IMR-90 (cell line): ENCODE results near the gene ASF1A.

ENCODE experiments used
- BHLHE40 ChIP-seq: fragments of 150-350 bp; IDR thresholded peaks from 2 replicates; pipeline ENCODE4 v1.6.1; 2016; ENCODE audit warnings: mild to moderate bottlenecking, low read depth, low read length
- CEBPB ChIP-seq: IDR thresholded peaks from 2 replicates; pipeline ENCODE4 v1.6.1; 2012; ENCODE audit warnings: low read depth, low read length, improper control_type of control experiment
- CHD1 ChIP-seq: IDR thresholded peaks from 2 replicates; pipeline ENCODE4 v1.6.1; 2012; ENCODE audit warnings: low read depth, low read length, improper control_type of control experiment
- CTCF ChIP-seq: conservative IDR thresholded peaks from 2 replicates; pipeline ENCODE4 v1.5.1; 2012; ENCODE audit warnings: mild to moderate bottlenecking, low read depth, low read length, improper control_type of control experiment
- ELK1 ChIP-seq: fragments of 150-350 bp; IDR thresholded peaks from 2 replicates; pipeline ENCODE4 v1.6.1; 2016; ENCODE audit warnings: low read depth, mild to moderate bottlenecking, low read length, moderate library complexity, borderline replicate concordance
- FOS ChIP-seq: fragments of 150-350 bp; IDR thresholded peaks from 2 replicates; pipeline ENCODE4 v1.6.1; 2016; ENCODE audit warnings: low read depth, low read length
- MAZ ChIP-seq: IDR thresholded peaks from 2 replicates; pipeline ENCODE4 v1.6.1; 2012; ENCODE audit warnings: low read depth, mild to moderate bottlenecking, low read length, improper control_type of control experiment, moderate library complexity, borderline replicate concordance
- MXI1 ChIP-seq: IDR thresholded peaks from 2 replicates; pipeline ENCODE4 v1.6.1; 2012; ENCODE audit warnings: low read depth, mild to moderate bottlenecking, low read length, moderate library complexity, borderline replicate concordance
- POLR2A ChIP-seq: IDR thresholded peaks from 2 replicates; pipeline ENCODE4 v1.6.1; 2012; ENCODE audit warnings: mild to moderate bottlenecking, low read depth, low read length
- RAD21 ChIP-seq: IDR thresholded peaks from 2 replicates; pipeline ENCODE4 v1.6.1; 2012; ENCODE audit warnings: low read length, improper control_type of control experiment
- RCOR1 ChIP-seq: IDR thresholded peaks from 2 replicates; pipeline ENCODE4 v1.6.1; 2012; ENCODE audit warnings: mild to moderate bottlenecking, low read length, improper control_type of control experiment; ENCODE audit not compliant: insufficient replicate concordance
- SMC3 ChIP-seq: fragments of 150-350 bp; IDR thresholded peaks from 2 replicates; pipeline ENCODE4 v1.6.1; 2016; ENCODE audit warnings: low read depth, mild to moderate bottlenecking, antibody characterized with exemption, low read length, moderate library complexity
- USF2 ChIP-seq: fragments of 150-350 bp; IDR thresholded peaks from 2 replicates; pipeline ENCODE4 v1.6.1; 2017; ENCODE audit warnings: mild to moderate bottlenecking, antibody characterized with exemption, low read length, low read depth

- TF ChIP-seq CTCF (no peak), POLR2A (no peak), SMC3 (no peak), MXI1 (no peak), RCOR1 (no peak), CEBPB (no peak), RAD21 (no peak), FOS (no peak), BHLHE40 (no peak), USF2 (no peak), ELK1 (no peak), CHD1 (no peak), MAZ (no peak)
Observed at GRCh38 chr6:118844915-118845314, 49.0 kb upstream of the ASF1A start.
